Chondrocyte (in vitro differentiated cells): Measurements from ENCODE around the gene SCN1A. TPM values are rescaled to one million over a fixed set of nuclear protein-coding genes. Genes with fewer than 3 reads are reported as not detected.

Experiments
- DNase-seq: peaks from one replicate; pipeline ENCODE4 v3.0.0; 2021; ENCODE audit warnings: mixed read lengths, low spot score
- H3K27ac Mint-ChIP-seq: one replicate; pipeline ENCODE4 v1.8.0; 2021; ENCODE audit warnings: mild to moderate bottlenecking, moderate library complexity, mixed read lengths; ENCODE audit not compliant: unreplicated experiment
- H3K27me3 Mint-ChIP-seq: 2 replicates; pipeline ENCODE4 v1.8.0; 2021; ENCODE audit warnings: low read depth, mixed read lengths
- H3K36me3 Mint-ChIP-seq: 2 replicates; pipeline ENCODE4 v1.8.0; 2021; ENCODE audit warnings: low read depth, mixed read lengths
- H3K4me1 Mint-ChIP-seq: 2 replicates; pipeline ENCODE4 v1.8.0; 2021; ENCODE audit warnings: low read depth, mild to moderate bottlenecking, mixed read lengths
- H3K4me3 Mint-ChIP-seq: one replicate; pipeline ENCODE4 v1.8.0; 2021; ENCODE audit warnings: mild to moderate bottlenecking, moderate library complexity, mixed read lengths; ENCODE audit not compliant: unreplicated experiment
- H3K9me3 Mint-ChIP-seq: 2 replicates; pipeline ENCODE4 v1.8.0; 2021; ENCODE audit warnings: low read depth, mixed read lengths
- total RNA-seq: library from RNA; stranded (reverse); gene quantifications from 3 replicates; pipeline ENCODE4 v1.2.1, GENCODE V29; 2021
- TF ChIP-seq, protein P1 (sequence below): fragments of 200-600 bp; sonication (generic); IDR thresholded peaks from 2 replicates; pipeline ENCODE4 v1.5.0; 2021; ENCODE audit warnings: antibody characterized with exemption, mild to moderate bottlenecking, moderate library complexity

Gene SCN1A
- total RNA-seq, 1 donor from 2014 or later = 0.05 TPM

DNA sequence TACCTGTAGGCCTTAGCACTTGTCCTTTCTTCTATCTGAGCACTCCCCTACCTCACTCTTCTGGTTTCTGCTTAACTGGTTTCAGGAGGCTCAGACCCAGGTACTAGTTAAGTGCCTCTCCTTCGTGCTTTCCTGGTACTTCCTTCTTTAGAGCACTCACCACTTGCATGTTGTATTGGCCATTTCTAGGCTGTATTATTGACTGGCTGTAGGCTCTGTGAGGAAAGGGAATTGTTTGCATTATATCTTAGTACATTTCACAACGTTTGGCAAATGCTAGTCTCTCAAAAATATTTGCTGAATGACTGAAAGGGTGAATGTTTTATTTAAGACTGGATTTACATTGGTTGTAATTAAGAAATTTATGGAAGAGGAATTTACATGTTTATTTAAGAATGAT, 36.0 kb upstream of the SCN1A start:
- H3K36me3 Mint-ChIP-seq = no peaks in the 10 kb centered on the region
- H3K27me3 Mint-ChIP-seq = no peaks in the 10 kb centered on the region
- H3K4me1 Mint-ChIP-seq = peaks cover 18% of the 10 kb centered on the region
- no peak overlapping the region for H3K27ac Mint-ChIP-seq
- H3K9me3 Mint-ChIP-seq = no peaks in the 10 kb centered on the region
- H3K4me3 Mint-ChIP-seq = no peak overlapping the region
- DNase-seq = no peak
- TF ChIP-seq, protein P1, sequence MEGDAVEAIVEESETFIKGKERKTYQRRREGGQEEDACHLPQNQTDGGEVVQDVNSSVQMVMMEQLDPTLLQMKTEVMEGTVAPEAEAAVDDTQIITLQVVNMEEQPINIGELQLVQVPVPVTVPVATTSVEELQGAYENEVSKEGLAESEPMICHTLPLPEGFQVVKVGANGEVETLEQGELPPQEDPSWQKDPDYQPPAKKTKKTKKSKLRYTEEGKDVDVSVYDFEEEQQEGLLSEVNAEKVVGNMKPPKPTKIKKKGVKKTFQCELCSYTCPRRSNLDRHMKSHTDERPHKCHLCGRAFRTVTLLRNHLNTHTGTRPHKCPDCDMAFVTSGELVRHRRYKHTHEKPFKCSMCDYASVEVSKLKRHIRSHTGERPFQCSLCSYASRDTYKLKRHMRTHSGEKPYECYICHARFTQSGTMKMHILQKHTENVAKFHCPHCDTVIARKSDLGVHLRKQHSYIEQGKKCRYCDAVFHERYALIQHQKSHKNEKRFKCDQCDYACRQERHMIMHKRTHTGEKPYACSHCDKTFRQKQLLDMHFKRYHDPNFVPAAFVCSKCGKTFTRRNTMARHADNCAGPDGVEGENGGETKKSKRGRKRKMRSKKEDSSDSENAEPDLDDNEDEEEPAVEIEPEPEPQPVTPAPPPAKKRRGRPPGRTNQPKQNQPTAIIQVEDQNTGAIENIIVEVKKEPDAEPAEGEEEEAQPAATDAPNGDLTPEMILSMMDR = no peak

- TF ChIP-seq, protein P1 = no peak
- Mint-ChIP-seq H3K4me3 (no peak overlapping the region), H3K27ac (no peak overlapping the region), H3K27me3 (no peaks in the 10 kb centered on the region), H3K36me3 (no peaks in the 10 kb centered on the region), H3K9me3 (no peaks in the 10 kb centered on the region), H3K4me1 (peaks cover 7% of the 10 kb centered on the region)
- DNase-seq = no peak
Measured at GRCh38 chr2:166158546-166158945, 30.7 kb upstream of the SCN1A start.

DNA sequence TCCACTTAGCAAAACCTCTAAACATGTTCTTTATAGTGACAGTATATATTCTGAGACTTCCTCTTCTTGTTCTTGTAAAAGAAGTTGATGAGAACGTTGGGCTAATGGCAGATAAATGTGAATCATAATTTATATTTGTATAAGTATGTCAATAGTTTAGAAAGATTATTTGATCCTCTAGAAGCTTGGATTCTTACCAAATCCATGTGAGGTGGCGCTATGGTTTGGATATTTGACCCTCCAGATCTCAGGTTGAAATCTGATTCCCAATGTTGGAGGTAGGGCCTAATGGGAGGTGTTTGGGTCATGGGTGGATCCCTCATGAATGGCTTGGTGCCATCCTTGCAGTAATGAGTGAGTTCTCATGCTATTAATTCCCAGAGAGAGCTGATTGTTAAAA, 29.8 kb upstream of the SCN1A start:
- H3K27me3 Mint-ChIP-seq = no peaks in the 10 kb centered on the region
- no peak overlapping the region for H3K27ac Mint-ChIP-seq
- H3K36me3 Mint-ChIP-seq = no peaks in the 10 kb centered on the region
- H3K4me3 Mint-ChIP-seq = no peak overlapping the region
- TF ChIP-seq, protein P1 = no peak
- H3K9me3 Mint-ChIP-seq = no peaks in the 10 kb centered on the region
- no peak for DNase-seq
- H3K4me1 Mint-ChIP-seq = peaks cover 12% of the 10 kb centered on the region

GRCh38 chr2:166156985-166157490, 29.2 kb upstream of the SCN1A start:
- H3K9me3 Mint-ChIP-seq = no peaks in the 10 kb centered on the region
- no peak for DNase-seq
- H3K4me3 Mint-ChIP-seq = no peak overlapping the region
- no peaks in the 10 kb centered on the region for H3K27me3 Mint-ChIP-seq
- peaks cover 12% of the 10 kb centered on the region for H3K4me1 Mint-ChIP-seq
- no peaks in the 10 kb centered on the region for H3K36me3 Mint-ChIP-seq
- H3K27ac Mint-ChIP-seq = no peak overlapping the region
- TF ChIP-seq, protein P1 = no peak

GRCh38 chr2:166155589-166155988, 27.8 kb upstream of the SCN1A start:
- TF ChIP-seq, protein P1 = no peak
- peaks cover 12% of the 10 kb centered on the region for H3K4me1 Mint-ChIP-seq
- H3K36me3 Mint-ChIP-seq = no peaks in the 10 kb centered on the region
- no peak overlapping the region for H3K4me3 Mint-ChIP-seq
- H3K27me3 Mint-ChIP-seq = no peaks in the 10 kb centered on the region
- H3K9me3 Mint-ChIP-seq = no peaks in the 10 kb centered on the region
- DNase-seq = no peak
- no peak overlapping the region for H3K27ac Mint-ChIP-seq
